ENCODE data around the gene GALNT10.

DNA sequence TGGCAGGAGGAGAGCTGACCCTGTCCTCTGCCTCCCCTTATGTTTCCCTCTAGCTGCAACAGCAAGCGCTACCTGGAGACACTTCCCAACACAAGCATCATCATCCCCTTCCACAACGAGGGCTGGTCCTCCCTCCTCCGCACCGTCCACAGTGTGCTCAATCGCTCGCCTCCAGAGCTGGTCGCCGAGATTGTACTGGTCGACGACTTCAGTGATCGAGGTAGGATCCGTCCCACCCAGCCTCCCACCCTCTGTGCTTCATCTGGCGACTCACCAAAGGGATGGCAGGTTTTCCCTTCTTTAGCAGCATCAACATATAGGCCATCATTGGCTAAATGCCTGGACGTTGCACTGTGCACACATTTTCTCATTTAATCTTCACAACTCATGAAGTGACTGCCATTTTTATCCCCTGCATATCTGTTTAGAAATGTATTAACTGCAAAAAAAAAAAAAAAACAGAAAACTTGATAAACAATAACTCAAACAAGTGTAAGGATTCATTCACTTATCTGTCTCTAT is 139.0 kb downstream of the GALNT10 start:
- TF ChIP-seq BHLHE40 (IDR thresholded peaks at IDR 0.05; ENCODE audit: borderline replicate concordance) = no peak
- TF ChIP-seq FOXM1 (IDR thresholded peaks at IDR 0.05; ENCODE audit: borderline replicate concordance) = no peak
- no peak for TF ChIP-seq FOXA1 (IDR thresholded peaks at IDR 0.05)
- no peak for TF ChIP-seq ARNT (IDR thresholded peaks at IDR 0.05)
